ENCODE measurements around the gene SDR42E1. TPM values are rescaled to one million over a fixed set of nuclear protein-coding genes. Genes with fewer than 3 reads are reported as not detected.

Gene SDR42E1
- total and polyA plus RNA-seq, 9 donors: 0.13 to 2.3 (median 0.67) TPM

DNA sequence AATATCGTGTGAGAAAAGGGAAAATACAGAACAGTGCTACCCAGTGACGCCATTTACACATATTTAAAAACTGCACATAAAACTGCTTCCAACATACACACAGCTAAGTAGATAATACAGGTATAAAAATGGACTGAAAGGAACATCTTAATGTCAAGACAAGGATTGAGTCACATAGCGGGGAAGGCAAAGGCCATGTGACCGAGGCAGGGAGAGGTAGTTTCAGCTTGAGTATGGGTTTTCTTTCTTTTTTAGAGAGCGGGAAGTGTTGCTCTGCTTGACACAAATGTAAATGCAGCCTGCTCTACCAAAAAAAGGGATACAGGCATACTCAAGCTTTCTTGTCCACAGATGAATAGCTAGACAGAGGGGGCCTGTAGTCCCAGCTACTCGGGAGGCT is 46.5 kb downstream of the SDR42E1 start:
- H3K4me1 ChIP-seq (ENCODE audit: insufficient read depth): no peaks in the 10 kb centered on the region

DNA sequence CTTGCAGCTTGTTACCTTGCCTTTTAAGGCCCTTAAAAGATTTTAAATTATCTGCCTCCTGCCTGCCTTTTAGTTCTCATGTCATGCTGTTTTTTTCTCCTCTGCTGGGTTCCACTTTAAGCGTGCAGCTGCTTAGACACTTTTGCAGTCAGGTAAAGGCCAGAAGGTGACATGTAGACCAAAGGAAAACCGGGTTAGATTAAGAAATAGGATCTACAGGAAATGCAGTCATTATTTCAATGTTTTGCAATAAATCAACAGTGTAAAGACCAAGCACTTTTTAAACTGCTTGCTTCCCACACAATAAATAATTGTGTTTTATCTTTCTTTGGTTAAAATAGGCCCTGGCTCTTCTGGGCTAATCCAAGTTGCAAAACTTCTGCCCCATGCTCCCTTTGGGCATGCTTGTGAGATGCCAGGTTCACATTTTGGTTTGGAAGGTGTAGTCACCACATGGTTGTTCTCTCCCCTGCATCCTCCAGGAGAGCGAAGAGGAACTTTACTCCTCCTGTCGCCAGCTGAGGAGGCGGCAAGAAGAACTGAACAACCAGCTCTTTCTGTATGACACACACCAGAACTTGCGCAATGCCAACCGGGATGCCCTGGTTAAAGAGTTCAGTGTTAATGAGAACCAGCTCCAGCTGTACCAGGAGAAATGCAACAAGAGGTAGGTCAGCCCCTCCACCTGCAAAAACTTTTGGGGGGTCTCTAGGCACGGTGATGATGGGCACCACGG is 54.9 kb downstream of the SDR42E1 start:
- no peak for TF ChIP-seq EP300 (IDR thresholded peaks at IDR 0.05)
- TF ChIP-seq, protein P1, sequence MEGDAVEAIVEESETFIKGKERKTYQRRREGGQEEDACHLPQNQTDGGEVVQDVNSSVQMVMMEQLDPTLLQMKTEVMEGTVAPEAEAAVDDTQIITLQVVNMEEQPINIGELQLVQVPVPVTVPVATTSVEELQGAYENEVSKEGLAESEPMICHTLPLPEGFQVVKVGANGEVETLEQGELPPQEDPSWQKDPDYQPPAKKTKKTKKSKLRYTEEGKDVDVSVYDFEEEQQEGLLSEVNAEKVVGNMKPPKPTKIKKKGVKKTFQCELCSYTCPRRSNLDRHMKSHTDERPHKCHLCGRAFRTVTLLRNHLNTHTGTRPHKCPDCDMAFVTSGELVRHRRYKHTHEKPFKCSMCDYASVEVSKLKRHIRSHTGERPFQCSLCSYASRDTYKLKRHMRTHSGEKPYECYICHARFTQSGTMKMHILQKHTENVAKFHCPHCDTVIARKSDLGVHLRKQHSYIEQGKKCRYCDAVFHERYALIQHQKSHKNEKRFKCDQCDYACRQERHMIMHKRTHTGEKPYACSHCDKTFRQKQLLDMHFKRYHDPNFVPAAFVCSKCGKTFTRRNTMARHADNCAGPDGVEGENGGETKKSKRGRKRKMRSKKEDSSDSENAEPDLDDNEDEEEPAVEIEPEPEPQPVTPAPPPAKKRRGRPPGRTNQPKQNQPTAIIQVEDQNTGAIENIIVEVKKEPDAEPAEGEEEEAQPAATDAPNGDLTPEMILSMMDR (IDR thresholded peaks at IDR 0.05): no peak
- TF ChIP-seq POLR2A (IDR thresholded peaks at IDR 0.05): no peak
- 72 to 79% (median 75%) methylated on average over 9 of the region's 9 CpGs for WGBS, 3 donors
- Histone ChIP-seq H3K4me1 (ENCODE audit: insufficient read depth) (no peaks in the 10 kb centered on the region), H3K27ac (no peak overlapping the region), H3K27me3 (no peaks in the 10 kb centered on the region), H3K9me3 (no peaks in the 10 kb centered on the region), H3K36me3 (no peaks in the 10 kb centered on the region), H3K4me3 (no peak overlapping the region)
- intact Hi-C loops (cut with DNase I): no loop called here
- DNase-seq: no peak

More for the DNA sequence above, 46.5 kb downstream of the SDR42E1 start:
- Histone ChIP-seq H3K27ac (no peak overlapping the region), H3K27me3 (no peaks in the 10 kb centered on the region), H3K9me3 (no peaks in the 10 kb centered on the region), H3K36me3 (no peaks in the 10 kb centered on the region), H3K4me3 (no peak overlapping the region)
- TF ChIP-seq, protein P1 (IDR thresholded peaks at IDR 0.05): no peak
- no peak for TF ChIP-seq EP300 (IDR thresholded peaks at IDR 0.05)
- no peak for TF ChIP-seq POLR2A (IDR thresholded peaks at IDR 0.05)
- 92 to 94% (median 93%) methylated on average over 6 of the region's 6 CpGs for WGBS, 3 donors
- no peak for DNase-seq
- intact Hi-C loops (cut with DNase I): no loop called here

DNA sequence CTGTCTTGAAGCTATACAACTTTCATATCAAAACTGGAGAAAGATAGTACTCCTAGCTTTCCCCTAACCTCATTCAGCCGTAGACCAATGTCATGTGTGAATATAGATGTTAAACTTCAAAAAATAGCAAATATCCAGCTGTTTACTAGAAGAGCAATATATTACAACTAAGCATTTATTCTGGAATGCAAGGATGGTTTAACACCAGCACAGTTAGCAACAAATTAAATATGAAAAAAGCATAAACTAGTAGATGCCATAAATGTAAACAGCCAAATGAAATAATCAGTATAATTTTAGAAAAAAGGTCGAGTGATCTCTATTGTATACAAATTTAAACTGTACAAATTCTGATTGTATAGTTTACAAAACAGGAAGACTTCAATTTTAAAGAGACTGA is 59.7 kb downstream of the SDR42E1 start:
- no peaks in the 10 kb centered on the region for H3K9me3 ChIP-seq
- WGBS, 3 donors: 54 to 63% (median 62%) methylated on average over 2 of the region's 2 CpGs
- no peak for TF ChIP-seq EP300 (IDR thresholded peaks at IDR 0.05)
- no peak for TF ChIP-seq POLR2A (IDR thresholded peaks at IDR 0.05)
- TF ChIP-seq, protein P1 (IDR thresholded peaks at IDR 0.05): no peak
- intact Hi-C loops (cut with DNase I): no loop called here
- H3K4me1 ChIP-seq (ENCODE audit: insufficient read depth): no peaks in the 10 kb centered on the region
- no peak overlapping the region for H3K4me3 ChIP-seq
- no peak overlapping the region for H3K27ac ChIP-seq
- no peaks in the 10 kb centered on the region for H3K36me3 ChIP-seq
- DNase-seq: no peak
- H3K27me3 ChIP-seq: no peaks in the 10 kb centered on the region

DNA sequence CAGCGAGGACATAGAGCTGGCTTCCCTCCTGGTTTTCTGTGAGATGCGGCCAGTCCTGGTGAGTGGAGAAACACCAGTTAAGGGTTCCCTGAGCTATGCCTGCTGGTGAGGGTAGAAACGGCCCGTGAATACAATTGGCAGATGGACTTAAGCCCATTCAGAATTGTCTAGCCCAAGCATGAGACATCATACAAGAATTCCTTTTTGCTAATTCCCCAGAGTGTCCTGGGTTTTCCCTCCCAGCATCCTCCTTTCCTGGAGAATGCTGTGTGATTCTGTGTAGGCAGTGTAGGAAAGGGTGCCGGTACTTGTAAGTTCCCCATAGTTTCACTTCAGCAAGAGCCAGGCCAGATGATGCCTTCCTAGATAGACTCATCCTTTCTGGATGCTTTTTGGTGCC is 65.1 kb downstream of the SDR42E1 start:
- Histone ChIP-seq H3K27me3 (no peaks in the 10 kb centered on the region), H3K4me3 (no peak overlapping the region), H3K4me1 (ENCODE audit: insufficient read depth) (no peaks in the 10 kb centered on the region), H3K27ac (no peak overlapping the region), H3K36me3 (no peaks in the 10 kb centered on the region), H3K9me3 (no peaks in the 10 kb centered on the region)
- 84 to 91% (median 90%) methylated on average over 5 of the region's 5 CpGs for WGBS, 3 donors
- no peak for DNase-seq
- intact Hi-C loops (cut with DNase I): no loop called here
- TF ChIP-seq EP300 (IDR thresholded peaks at IDR 0.05): no peak
- TF ChIP-seq, protein P1 (IDR thresholded peaks at IDR 0.05): no peak
- TF ChIP-seq POLR2A (IDR thresholded peaks at IDR 0.05): no peak
